GM19043 (cell line): ENCODE measurements around the gene FSIP1.

Experiments used
- ATAC-seq: cut with Tn5 transposase; IDR thresholded peaks from one replicate; pipeline ENCODE4 v1.9.1; 2021; ENCODE audit warnings: low read depth; ENCODE audit not compliant: unreplicated experiment

The FSIP1 gene

GRCh38 chr15:39597751-39598185, 184.9 kb downstream of the FSIP1 start:
- ATAC-seq: no peak

DNA sequence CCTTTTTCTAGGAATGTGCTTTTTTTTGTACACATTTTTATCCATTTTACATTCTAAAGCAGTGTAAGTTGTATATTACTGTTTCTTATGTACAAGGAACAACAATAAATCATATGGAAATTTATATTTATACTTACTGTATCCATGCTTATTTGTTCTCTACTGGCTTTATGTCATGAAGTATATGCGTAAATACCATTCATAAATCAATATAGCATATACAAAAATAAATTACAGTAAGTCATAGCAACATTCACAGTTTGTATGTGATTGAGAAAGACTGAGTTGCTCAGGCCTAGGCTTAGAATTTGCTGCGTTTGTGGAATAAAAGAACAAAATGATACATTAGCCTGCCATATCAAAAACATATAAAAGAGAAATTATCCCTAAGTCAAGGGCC, 185.3 kb downstream of the FSIP1 start:
- ATAC-seq: no peak

DNA sequence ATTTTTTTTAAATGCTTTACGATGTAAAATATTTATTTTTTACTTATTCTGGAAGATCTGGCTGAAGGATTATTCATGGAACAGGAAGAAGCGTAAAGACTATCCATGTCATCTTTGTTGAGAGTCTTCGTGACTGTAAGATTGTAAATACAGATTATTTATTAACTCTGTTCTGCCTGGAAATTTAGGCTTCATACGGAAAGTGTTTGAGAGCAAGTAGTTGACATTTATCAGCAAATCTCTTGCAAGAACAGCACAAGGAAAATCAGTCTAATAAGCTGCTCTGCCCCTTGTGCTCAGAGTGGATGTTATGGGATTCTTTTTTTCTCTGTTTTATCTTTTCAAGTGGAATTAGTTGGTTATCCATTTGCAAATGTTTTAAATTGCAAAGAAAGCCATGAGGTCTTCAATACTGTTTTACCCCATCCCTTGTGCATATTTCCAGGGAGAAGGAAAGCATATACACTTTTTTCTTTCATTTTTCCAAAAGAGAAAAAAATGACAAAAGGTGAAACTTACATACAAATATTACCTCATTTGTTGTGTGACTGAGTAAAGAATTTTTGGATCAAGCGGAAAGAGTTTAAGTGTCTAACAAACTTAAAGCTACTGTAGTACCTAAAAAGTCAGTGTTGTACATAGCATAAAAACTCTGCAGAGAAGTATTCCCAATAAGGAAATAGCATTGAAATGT, 186.1 kb downstream of the FSIP1 start:
- no peak for ATAC-seq

GRCh38 chr15:39595338-39596221, 187.1 kb downstream of the FSIP1 start:
- ATAC-seq: no peak

DNA sequence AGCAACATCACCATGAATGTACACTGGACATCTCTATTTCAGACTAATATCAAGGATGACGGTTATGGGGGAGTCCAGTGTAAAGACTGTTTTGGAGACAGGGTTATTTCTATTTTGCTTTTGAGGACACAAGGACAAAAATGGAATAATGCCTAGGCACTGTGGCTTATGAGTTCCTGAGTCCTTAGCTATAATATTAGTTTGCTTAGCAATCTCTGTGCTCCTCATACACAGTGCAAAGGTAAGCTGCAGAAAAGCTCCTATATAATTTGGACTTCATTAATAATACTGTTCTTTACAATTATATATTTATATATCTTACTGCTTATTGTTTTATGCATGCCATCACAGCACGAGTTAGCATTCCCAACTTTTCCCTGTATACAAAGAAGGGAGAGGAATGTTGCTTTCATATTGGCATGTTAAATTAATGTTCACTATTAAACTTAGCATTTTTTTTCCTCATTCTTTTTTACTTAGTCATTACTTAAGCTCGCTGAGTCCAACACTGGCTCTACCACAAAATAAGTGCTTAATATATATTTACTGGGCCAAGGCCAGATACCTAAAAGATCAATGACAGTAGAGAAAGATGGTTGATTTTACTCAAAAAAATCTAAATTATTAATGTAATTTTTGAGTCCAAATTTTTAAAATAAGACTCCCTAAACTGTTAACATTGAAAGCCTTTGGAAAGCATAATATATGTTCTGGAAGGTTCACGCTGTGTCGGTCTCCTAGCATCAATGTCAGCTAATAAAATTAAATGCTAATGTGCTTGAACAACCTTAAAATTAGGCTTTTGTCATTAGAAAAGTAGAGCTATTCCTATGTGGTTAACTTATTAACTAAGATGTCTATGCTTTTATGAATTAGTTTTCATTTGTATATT, 187.9 kb downstream of the FSIP1 start:
- ATAC-seq: no peak

DNA sequence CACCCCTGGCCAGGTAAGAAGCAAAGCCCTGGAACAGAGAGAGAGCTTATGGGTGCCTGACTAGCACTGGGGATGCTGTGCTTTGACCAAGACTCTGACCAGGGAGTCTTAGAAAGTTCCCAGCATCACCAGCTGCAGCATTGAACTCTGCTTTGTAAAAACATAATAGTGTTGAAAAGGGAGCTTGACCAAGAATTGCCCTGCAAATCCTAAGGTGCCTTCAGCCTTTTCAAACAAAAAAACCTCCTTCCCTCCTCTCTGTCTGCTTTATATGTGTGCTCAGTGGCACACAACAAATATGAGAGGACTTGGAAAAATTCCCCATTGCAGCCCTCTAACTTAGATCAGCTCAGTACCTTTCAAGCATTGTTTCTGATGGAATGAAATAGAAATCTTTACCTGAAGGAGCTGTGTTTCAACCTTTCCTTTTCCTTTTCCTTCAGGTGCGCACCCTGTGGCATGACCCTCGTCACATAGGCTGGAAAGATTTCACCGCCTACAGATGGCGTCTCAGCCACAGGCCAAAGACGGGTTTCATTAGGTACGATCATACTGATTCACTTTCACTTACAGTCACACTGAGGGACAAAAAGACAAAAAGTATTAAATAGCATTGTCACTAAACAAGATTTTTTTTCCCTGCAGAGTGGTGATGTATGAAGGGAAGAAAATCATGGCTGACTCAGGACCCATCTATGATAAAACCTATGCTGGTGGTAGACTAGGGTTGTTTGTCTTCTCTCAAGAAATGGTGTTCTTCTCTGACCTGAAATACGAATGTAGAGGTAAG, 188.8 kb downstream of the FSIP1 start:
- no peak for ATAC-seq

GRCh38 chr15:39593071-39593655, 189.5 kb downstream of the FSIP1 start:
- ATAC-seq: no peak

DNA sequence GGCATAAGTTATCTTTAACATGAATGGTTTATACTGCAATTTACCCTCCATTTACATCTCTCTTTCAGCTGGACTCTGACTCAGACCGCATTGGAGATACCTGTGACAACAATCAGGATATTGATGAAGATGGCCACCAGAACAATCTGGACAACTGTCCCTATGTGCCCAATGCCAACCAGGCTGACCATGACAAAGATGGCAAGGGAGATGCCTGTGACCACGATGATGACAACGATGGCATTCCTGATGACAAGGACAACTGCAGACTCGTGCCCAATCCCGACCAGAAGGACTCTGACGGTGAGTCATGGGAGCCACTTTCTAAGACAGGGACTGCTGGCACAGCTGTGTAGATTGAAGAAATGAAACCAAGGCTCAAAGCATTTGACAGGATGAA, 190.1 kb downstream of the FSIP1 start:
- no peak for ATAC-seq

GRCh38 chr15:39591896-39592315, 190.7 kb downstream of the FSIP1 start:
- ATAC-seq: no peak

- no peak for ATAC-seq
Measured at GRCh38 chr15:39591141-39591895, 191.3 kb downstream of the FSIP1 start.

GRCh38 chr15:39589815-39590644, 192.6 kb downstream of the FSIP1 start:
- no peak for ATAC-seq

DNA sequence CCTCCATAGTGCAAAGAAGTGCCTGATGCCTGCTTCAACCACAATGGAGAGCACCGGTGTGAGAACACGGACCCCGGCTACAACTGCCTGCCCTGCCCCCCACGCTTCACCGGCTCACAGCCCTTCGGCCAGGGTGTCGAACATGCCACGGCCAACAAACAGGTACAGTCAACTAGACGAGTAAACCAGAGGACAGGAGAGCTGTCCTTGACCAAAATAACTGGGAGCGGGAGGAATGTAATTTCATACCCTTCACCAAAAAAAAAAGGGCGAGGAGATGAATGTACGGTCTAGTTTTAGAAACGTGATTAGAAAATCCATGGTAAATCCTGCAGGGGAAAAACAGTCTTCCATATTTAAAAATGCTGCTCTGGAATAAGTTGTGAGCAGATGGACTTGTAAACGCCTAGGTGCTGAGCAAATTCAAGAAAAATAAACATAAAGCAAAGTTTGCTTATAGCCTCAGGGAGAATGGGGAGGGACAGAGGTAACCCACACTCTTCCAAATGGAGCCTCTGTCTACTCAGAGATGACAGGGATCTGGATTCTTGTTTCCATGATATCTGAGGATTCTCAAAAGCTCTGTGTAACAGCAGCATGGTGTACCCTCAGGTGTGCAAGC, 193.3 kb downstream of the FSIP1 start:
- ATAC-seq: no peak

DNA sequence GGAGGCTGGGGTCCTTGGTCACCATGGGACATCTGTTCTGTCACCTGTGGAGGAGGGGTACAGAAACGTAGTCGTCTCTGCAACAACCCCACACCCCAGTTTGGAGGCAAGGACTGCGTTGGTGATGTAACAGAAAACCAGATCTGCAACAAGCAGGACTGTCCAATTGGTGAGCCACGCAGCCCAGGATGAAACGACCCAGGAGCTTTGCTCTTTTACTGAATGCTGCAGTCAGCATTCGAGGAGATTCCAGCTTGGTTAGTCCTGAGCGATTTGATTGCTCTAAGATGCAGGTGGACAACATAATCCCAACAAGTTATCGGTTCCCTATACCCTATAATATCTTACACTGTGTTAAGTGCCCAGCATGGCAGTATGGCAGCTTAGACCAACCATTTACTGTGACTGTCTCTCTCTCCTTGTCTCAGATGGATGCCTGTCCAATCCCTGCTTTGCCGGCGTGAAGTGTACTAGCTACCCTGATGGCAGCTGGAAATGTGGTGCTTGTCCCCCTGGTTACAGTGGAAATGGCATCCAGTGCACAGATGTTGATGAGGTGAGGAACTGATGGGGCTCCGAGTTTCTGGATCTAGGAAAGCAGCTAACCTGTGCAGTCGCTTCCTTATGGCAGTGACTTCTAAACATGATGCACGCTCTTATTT, 194.0 kb downstream of the FSIP1 start:
- no peak for ATAC-seq

DNA sequence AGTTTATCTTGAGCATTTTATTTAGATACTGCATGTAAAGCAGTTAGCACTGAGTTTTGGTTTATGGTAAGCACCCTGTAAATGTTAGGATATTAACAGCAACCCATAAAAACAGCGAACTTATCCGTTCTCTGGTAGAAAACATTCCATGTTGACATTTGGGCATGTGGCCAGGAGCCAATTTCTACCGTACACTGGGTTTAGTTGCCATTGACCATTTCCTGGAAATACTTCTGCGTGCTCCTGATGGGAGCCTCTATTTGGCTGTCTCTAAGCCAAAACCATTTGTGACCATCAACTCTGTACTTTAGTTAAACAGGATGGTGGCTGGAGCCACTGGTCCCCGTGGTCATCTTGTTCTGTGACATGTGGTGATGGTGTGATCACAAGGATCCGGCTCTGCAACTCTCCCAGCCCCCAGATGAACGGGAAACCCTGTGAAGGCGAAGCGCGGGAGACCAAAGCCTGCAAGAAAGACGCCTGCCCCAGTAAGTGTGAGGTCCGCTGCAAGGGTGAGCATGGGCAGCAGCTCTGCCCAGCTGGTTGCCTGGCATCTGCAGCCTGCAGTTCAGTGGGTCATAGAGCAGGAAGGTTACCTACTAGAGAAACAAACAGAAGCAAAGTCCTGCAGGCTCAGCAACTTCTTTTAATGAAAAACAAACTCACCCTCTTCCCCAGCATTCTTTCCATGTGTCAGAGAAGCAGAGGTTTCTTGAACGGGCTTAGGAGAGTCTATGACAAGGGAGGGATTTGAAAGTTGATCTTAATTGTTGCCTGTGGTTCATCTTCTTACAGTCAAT, 194.7 kb downstream of the FSIP1 start:
- ATAC-seq: no peak

- no peak for ATAC-seq
Measured at GRCh38 chr15:39587096-39587721, 195.4 kb downstream of the FSIP1 start.
